Prostate gland (tissue), 2 donors: ENCODE data around the gene CDKL1.

Experiments used
- CTCF ChIP-seq, 4 experiments: fragments of 200-600 bp in 2 of 4; fragments of 450-650 bp in 2 of 4; sonication (generic) in 2 of 4; IDR thresholded peaks; 1 replicate in 3 of 4; 2 replicates in 1 of 4; pipeline ENCODE4 v1.5.1; 2016 to 2019; ENCODE audit warnings: antibody characterized with exemption in 4 of 4, mild to moderate bottlenecking in 2 of 4, moderate library complexity in 2 of 4
- POLR2A ChIP-seq: fragments of 450-650 bp; IDR thresholded peaks from one replicate; pipeline ENCODE4 v1.6.1; 2016; ENCODE audit warnings: antibody characterized with exemption, mild to moderate bottlenecking
- POLR2AphosphoS5 ChIP-seq: sonication (generic); formaldehyde crosslinking; IDR thresholded peaks from one replicate; pipeline ENCODE4 v1.6.1; 2017; ENCODE audit warnings: antibody characterized with exemption

- TF ChIP-seq CTCF (IDR thresholded peaks at IDR 0.05) (no peak), POLR2A (no peak), POLR2AphosphoS5 (no peak)
Measured at GRCh38 chr14:50366589-50366988, 30.1 kb downstream of the CDKL1 start.
